HG03521 (cell line): ENCODE results near the gene ATXN7.

Source experiments
- ATAC-seq: cut with Tn5 transposase; IDR thresholded peaks from one replicate; pipeline ENCODE4 v1.9.1; 2021; ENCODE audit warnings: mild to moderate bottlenecking, moderate library complexity; ENCODE audit not compliant: unreplicated experiment

The ATXN7 gene

DNA sequence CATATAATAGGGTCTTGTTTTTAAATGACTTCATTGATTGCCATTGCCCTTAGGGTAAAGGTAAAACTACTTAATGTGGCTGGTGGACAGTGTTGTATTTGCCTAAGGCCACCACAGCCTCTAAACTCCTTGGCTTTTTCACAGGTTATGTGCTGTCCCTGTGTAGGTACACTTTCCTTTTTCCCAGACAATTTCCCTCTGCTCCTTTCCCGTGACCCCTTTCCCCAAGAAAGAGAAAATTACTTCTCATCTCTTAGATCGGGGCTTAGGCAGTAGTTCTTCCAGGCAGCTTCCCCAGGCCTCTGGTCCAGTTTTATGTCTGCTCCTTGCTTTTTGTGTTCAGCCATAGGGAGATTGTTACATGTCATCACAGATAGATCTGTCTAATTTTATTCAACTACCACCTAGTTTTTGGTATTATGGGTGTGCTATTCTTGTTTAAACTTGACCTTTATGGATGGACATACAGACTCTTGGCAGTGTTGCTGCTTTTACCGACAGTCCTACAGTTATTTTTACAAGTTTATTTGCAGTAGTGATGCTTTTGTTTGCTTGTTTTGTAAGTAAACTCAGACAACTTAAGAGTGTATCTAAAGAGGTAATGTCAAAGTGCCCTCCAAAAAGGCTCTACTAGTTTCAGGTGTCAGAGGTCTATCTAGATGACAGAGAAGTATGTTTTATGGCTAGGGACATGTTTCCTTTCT is 69.0 kb downstream of the ATXN7 start:
- no peak for ATAC-seq

DNA sequence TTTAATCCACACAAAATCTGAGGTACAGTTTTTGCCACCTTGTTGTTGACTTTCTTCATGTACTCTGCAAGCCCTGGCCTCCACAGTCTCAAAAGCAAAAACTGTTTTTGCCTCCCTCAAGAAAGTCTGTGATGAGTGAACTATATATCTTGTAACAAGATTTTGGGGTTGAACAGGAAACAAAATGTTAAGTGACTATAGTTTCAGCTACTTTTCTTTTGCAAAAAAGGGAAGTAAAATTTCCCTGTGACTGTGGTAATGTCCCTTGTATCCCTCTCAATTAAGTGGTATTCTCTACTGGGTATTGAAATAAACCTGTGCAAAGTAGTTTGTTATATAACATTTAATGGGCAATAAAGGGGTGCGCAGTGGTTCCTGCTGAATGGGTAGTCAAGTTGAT is 69.8 kb downstream of the ATXN7 start:
- peak; percentile 38 for ATAC-seq

- no peak for ATAC-seq
These were observed 70.6 kb downstream of the ATXN7 start for GRCh38 chr3:63934041-63934866.

DNA sequence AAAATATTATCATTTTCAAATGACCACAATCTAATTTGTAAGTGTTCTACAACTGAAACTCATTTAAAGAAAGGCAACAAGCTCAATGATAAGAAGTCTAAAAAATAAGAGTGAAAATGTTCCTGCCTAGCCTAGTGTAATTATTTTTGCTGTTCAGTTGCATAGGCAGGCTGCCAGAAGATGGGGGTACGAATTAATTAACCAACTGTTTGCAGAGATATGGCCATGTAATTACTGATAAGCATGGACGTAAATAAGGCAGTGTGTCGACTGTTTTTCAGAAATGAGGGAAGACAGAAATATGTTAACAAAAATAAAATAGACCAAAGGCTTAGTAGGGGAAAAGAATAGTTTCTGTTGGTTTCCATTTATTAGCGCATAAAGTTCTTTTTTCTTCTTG is 73.3 kb downstream of the ATXN7 start:
- ATAC-seq, result no peak

GRCh38 chr3:63937661-63938651 is 74.3 kb downstream of the ATXN7 start:
- peak; percentile 66 for ATAC-seq

DNA sequence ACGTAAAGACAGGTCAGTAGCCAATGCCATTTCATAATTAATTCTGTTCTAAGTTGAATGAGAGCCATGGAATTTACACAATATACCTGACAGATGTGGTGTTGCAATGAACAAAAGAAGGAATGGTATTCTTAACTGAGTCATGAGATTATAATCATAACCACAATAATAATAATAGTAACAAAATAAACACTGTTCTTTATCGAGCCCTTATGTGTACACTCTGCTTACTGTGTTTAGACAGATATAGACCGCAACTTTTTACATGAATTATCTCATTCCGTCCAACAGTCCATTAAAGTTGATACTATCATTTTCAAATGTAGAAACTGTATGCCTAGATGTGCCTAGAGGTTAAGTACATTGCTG is 76.7 kb downstream of the ATXN7 start:
- ATAC-seq, result no peak

DNA sequence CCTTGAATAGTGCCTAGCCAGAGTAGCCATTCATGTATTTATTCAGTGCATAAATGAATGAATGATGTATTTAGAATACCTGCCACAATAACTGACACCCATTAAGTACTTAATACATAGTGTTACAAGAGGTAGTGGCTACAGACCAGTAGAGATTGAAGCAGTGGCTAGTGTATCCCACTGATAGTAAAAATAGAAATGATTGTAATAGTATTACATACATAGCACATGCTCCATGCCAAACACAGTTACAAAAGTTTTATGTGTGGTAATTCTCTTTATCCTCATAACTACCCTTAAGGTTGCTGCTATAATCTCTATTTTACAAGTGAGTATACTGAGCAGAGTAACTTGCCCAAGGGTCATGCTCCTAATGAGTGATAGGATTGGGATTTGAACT is 78.9 kb downstream of the ATXN7 start:
- no peak for ATAC-seq

- no peak for ATAC-seq
These were observed 80.0 kb downstream of the ATXN7 start for GRCh38 chr3:63943678-63944077.

- no peak for ATAC-seq
These were observed 82.0 kb downstream of the ATXN7 start for GRCh38 chr3:63945558-63946096.

DNA sequence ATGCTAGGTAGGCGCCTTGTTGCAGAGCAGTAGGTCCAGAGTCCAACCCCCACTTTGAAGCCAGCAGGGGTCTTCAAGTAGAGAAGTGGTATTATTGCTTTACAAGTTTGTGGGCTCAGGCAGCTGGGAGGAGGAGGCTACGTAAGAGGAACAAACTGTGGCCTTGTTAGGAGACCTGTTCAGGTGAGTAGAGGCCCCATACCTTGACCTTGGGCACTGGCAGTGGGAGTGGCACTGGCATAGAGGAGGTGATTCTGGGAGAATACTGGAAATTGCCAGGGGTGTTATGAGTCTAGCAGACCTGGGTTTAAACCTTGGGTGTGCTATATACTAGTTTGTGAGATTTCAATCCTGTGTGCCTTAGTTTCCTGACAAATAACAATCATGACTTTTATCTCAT is 83.1 kb downstream of the ATXN7 start:
- no peak for ATAC-seq

GRCh38 chr3:63947594-63947993 is 83.9 kb downstream of the ATXN7 start:
- no peak for ATAC-seq

GRCh38 chr3:63949005-63949404 is 85.3 kb downstream of the ATXN7 start:
- no peak for ATAC-seq

DNA sequence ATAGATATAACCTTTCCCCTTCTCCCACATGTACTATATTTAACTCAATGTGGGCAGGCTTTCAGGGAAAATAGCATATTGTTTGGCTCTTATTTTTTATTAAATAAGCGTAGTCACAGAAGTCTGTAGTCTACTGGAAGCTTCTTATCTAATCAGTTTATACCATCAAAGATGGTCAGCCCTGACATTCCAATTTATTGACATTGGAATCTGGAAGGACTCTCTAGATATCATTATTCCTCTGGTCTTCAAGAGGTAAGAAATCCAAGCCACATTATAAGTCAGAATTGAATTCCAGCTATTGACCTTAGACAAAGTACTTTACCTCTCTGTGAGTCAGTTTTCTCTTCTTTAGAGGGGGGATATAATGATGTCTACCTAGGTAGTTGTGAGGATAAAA is 87.0 kb downstream of the ATXN7 start:
- ATAC-seq, result no peak

GRCh38 chr3:63951492-63952247 is 88.0 kb downstream of the ATXN7 start:
- peak; percentile 59 for ATAC-seq

DNA sequence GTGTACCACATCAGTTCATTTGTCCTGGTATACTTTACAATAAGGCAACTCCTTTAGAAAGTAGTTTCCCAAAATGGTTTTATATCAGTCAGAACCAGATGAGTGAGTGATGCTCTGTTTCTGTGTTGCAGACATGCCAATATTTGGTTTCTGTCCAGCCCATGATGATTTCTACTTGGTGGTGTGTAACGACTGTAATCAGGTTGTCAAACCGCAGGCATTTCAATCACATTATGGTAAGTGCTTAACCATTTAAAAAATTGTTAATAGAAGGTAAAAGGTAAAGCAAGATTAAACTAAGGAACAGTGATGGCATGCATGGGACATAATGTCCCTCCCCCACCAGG is 88.6 kb downstream of the ATXN7 start:
- no peak for ATAC-seq

DNA sequence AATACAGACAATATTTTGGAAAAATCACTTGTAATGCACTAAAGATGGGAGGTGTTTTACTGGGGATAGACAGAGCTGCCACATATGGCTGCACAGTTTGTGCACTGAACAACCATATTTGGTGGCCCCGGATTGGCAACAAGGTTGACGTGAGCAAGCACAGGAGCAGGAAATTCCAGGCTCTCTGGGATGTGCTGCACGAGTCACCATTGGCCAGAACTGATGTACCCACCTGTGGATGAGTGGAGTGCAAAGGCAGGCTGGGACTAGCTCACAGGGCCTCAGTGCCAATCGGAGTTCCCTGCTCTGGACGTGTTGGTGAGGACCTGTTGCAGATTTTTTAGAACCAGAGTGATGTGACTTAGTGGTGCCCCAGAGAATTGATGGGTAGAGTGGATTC is 90.5 kb downstream of the ATXN7 start:
- ATAC-seq, result no peak

- no peak for ATAC-seq
These were observed 91.5 kb downstream of the ATXN7 start for GRCh38 chr3:63955036-63955650.

DNA sequence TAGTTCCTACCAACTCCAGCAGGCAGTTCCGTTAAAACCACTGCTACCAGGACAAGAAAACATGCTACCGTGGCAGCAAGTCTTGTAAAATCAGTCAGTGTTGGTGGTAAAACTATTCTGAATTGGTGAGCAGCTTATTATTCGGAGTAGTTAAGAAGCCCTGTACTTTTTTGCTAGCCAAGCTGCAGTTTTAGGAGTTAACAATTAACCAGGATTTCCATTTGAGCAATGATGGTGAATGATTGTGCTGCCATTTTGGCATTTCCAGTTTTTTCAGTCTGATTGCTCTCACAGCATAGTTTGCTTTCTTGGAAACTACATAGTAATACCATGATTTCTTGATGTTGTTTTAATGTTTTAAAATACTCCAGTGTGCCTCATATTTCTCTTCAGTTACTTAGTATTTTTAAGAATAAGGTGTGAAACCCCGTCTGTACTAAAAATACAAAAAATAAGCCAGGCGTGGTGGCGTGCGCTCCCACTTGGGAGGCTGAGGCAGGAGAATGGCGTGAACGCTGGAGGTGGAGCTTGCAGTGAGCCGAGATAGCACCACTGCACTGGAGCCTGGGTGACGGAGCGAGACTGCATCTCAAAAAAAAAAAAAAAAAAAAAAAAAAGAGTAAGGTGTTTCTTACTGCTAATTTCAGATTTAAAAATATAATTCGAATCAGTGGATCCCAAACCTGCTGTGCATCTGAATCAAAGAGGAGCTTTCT is 92.3 kb downstream of the ATXN7 start:
- no peak for ATAC-seq

DNA sequence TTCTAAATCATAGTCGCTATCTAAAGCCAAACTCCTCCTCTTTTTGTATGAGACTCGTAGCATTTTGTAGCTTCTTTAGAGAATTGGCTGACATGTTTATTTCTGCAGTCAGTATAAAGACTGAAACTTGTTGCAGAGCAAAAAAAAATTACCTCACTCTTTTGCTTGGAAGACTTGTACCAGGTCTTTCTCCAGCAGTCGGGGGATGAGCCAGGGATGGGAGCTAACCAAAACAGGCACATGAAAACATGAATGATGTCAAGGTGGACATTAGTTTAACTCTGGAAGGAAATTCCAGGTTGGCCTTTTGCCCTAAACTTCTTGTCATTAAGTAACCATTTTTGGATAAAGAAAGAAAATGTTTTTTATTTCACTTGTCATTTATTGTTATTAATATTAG is 95.5 kb downstream of the ATXN7 start:
- no peak for ATAC-seq
